ENCODE data around the gene RNF144B. TPM values are rescaled to one million over a fixed set of nuclear protein-coding genes. Genes with fewer than 3 reads are reported as not detected.

The RNF144B gene
- total RNA-seq, 1 experiment from 2014 or later, result 2.3 TPM

- H3K23me2 ChIP-seq (ENCODE audit: insufficient read length, low read depth, low read length, poor library complexity, severe bottlenecking), result no peaks in the 10 kb centered on the region
- no peaks in the 10 kb centered on the region for H4K20me1 ChIP-seq (ENCODE audit: control insufficient read depth, insufficient read depth, insufficient read length)
- no peak overlapping the region for H2AFZ ChIP-seq (ENCODE audit: low read length)
- no peaks in the 10 kb centered on the region for H3K79me1 ChIP-seq (ENCODE audit: insufficient read depth, low read depth, low read length, poor library complexity, severe bottlenecking)
- no peaks in the 10 kb centered on the region for H3K27me3 ChIP-seq (ENCODE audit: insufficient read depth, low read length)
- H3K4me2 ChIP-seq (ENCODE audit: insufficient read depth, insufficient read length, low read length), result no peak overlapping the region
- H4K5ac ChIP-seq (ENCODE audit: insufficient read length, low read depth, low read length), result no peak overlapping the region
- no peak overlapping the region for H3K56ac ChIP-seq (ENCODE audit: insufficient read length, low read depth, low read length)
- H3K79me2 ChIP-seq (ENCODE audit: insufficient read depth, low read length), result no peaks in the 10 kb centered on the region
- no peak overlapping the region for H3K27ac ChIP-seq (ENCODE audit: insufficient read length, low read depth, low read length)
- WGBS (ENCODE audit: extremely low coverage, insufficient read length, low lambda C conversion rate), result no CpG with 5 or more reads among the region's 2 CpGs
- no peak overlapping the region for H3K23ac ChIP-seq (ENCODE audit: insufficient read length, low read depth, low read length)
- H3K27me3 Mint-ChIP-seq (ENCODE audit: low read depth), result no peaks in the 10 kb centered on the region
- TF ChIP-seq, protein P1, sequence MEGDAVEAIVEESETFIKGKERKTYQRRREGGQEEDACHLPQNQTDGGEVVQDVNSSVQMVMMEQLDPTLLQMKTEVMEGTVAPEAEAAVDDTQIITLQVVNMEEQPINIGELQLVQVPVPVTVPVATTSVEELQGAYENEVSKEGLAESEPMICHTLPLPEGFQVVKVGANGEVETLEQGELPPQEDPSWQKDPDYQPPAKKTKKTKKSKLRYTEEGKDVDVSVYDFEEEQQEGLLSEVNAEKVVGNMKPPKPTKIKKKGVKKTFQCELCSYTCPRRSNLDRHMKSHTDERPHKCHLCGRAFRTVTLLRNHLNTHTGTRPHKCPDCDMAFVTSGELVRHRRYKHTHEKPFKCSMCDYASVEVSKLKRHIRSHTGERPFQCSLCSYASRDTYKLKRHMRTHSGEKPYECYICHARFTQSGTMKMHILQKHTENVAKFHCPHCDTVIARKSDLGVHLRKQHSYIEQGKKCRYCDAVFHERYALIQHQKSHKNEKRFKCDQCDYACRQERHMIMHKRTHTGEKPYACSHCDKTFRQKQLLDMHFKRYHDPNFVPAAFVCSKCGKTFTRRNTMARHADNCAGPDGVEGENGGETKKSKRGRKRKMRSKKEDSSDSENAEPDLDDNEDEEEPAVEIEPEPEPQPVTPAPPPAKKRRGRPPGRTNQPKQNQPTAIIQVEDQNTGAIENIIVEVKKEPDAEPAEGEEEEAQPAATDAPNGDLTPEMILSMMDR (conservative IDR thresholded peaks at IDR 0.05), result no peak
- no peak overlapping the region for H2BK5ac ChIP-seq (ENCODE audit: insufficient read length, low read length)
- H2BK20ac ChIP-seq (ENCODE audit: low read depth, low read length, poor library complexity, severe bottlenecking), result no peak overlapping the region
- no peak overlapping the region for H3K27ac Mint-ChIP-seq
- H2AK5ac ChIP-seq (ENCODE audit: insufficient read length, low read length), result no peak overlapping the region
- H3K4ac ChIP-seq (ENCODE audit: low read depth, low read length), result no peak overlapping the region
- no peak overlapping the region for H3K9ac ChIP-seq (ENCODE audit: extremely low read depth, insufficient read length, low read length)
- H4K8ac ChIP-seq (replicated peaks; ENCODE audit: insufficient read length, low read depth, low read length), result no peak overlapping the region
- H3K14ac ChIP-seq (ENCODE audit: insufficient read depth, low read length), result no peak overlapping the region
- H3K9me3 ChIP-seq (ENCODE audit: control insufficient read depth, low read depth, low read length), result no peaks in the 10 kb centered on the region
- H3K4me1 ChIP-seq (ENCODE audit: insufficient read depth, low read length), result peaks cover 12% of the 10 kb centered on the region; the same call in 1 of the 2 replicates
- H3K18ac ChIP-seq (ENCODE audit: insufficient read length, low read depth, low read length), result no peak overlapping the region
- no peak overlapping the region for H2BK15ac ChIP-seq (ENCODE audit: low read depth, low read length)
- no peak overlapping the region for H3T11ph ChIP-seq (ENCODE audit: low read length)
- H3K36me3 Mint-ChIP-seq (ENCODE audit: insufficient read depth in 1 of 3, low read depth in 3 of 3), result no peaks in the 10 kb centered on the region
- H3K9me3 Mint-ChIP-seq, result no peaks in the 10 kb centered on the region
- DNase-seq, result no peak
- H2BK120ac ChIP-seq (ENCODE audit: low read depth, low read length, poor library complexity, severe bottlenecking), result no peak overlapping the region
- H3K4me3 Mint-ChIP-seq, result no peak overlapping the region
- H2BK12ac ChIP-seq (ENCODE audit: insufficient read length, low read depth, low read length), result no peak overlapping the region
- no peak overlapping the region for H4K91ac ChIP-seq (ENCODE audit: insufficient read length, low read depth, low read length)
- peaks cover 19 to 27% of the 10 kb centered on the region in 2 experiments for H3K4me1 Mint-ChIP-seq
Measured at GRCh38 chr6:18488004-18488403, 100.9 kb downstream of the RNF144B start.

Data from H9 (cell line).